K562 (cell line): ENCODE measurements around the gene KIZ. TPM values are rescaled to one million over a fixed set of nuclear protein-coding genes. Genes with fewer than 3 reads are reported as not detected.
A peak's percentile ranks its signal among the peaks of the same experiment; 100 is the strongest.

Experiments used
- ATAC-seq: fragments of 200-7000 bp; cut with Tn5 transposase; 3 replicates; pipeline ENCODE4 v1.9.1; 2020; ENCODE audit warnings: moderate library complexity
- BruUV-seq: library from RNA; stranded (reverse); fragments of 400-500 nt; replicated peaks from 2 replicates; lab custom pipeline; 2021; lab: Mats Ljungman, UMichigan
- CTCF ChIA-PET: fragments of 300-600 bp; formaldehyde crosslinking; extraction: SDS; loops from one replicate; lab custom pipeline; 2021; ENCODE audit warnings: low intra/inter-chr PET ratio; lab: Yijun Ruan, JAX
- POLR2A ChIA-PET: fragments of 300-600, 350-650 bp; sonication (Branson Sonifier 250); formaldehyde crosslinking; extraction: SDS; loops from one replicate; lab custom pipeline; 2021; ENCODE audit warnings: antibody characterized with exemption, inconsistent platforms; lab: Yijun Ruan, JAX
- DNase-seq, 4 experiments: peaks; one replicate each; pipeline versions ENCODE4 v3.0.0 to v3.0.0-alpha.2; 2011 to 2018; ENCODE audit warnings: low spot score in 3 of 4, mixed read lengths in 3 of 4; ENCODE audit errors: extremely low read depth in 1 of 4
- FAIRE-seq: peaks from 2 replicates; lab custom pipeline; 2011; peaks lifted over from hg19 to GRCh38; lab: Jason Lieb, UNC
- H2AFZ ChIP-seq: 2 replicates; pipeline ENCODE4 v1.6.0; 2011; ENCODE audit warnings: low read depth, low read length, control low read depth, inconsistent platforms
- H3K27ac ChIP-seq: fragments of 200-600 bp; 3 replicates; pipeline ENCODE4 v1.8.0; 2011; ENCODE audit warnings: low read depth, mild to moderate bottlenecking, control low read depth, inconsistent platforms, low read length, moderate library complexity, mixed read lengths; ENCODE audit errors: extremely low read depth
- H3K27me3 ChIP-seq, 2 experiments: fragments of 300-600 bp in 1 of 2; 2 replicates in 1 of 2; 3 replicates in 1 of 2; pipeline versions ENCODE4 v1.6.0 to v1.8.0; 2011; ENCODE audit warnings: inconsistent platforms in 2 of 2, low read length in 2 of 2, mild to moderate bottlenecking in 1 of 2, mixed read lengths in 1 of 2, moderate library complexity in 1 of 2; ENCODE audit not compliant: control insufficient read depth in 2 of 2, insufficient read depth in 2 of 2
- H3K36me3 ChIP-seq: fragments of 300-600 bp; 3 replicates; pipeline ENCODE4 v1.8.0; 2011; ENCODE audit warnings: mild to moderate bottlenecking, low read length, inconsistent platforms; ENCODE audit not compliant: control insufficient read depth, insufficient read depth
- H3K4me1 ChIP-seq, 2 experiments: fragments of 200-600 bp in 1 of 2; replicated peaks in 1 of 2; 2 replicates in 1 of 2; 3 replicates in 1 of 2; pipeline versions ENCODE4 v1.5.1 to v1.8.0; 2011; ENCODE audit warnings: inconsistent platforms in 2 of 2, low read length in 2 of 2, mild to moderate bottlenecking in 1 of 2, mixed read lengths in 1 of 2, moderate library complexity in 1 of 2; ENCODE audit not compliant: control insufficient read depth in 2 of 2, insufficient read depth in 2 of 2
- H3K4me2 ChIP-seq: 2 replicates; pipeline ENCODE4 v1.6.1; 2011; ENCODE audit warnings: low read length, control low read depth, inconsistent platforms, mixed read lengths; ENCODE audit not compliant: insufficient read depth
- H3K4me3 ChIP-seq: fragments of 200-600 bp; sonication (generic), shearing (Covaris generic); 2 replicates; pipeline ENCODE4 v1.5.1; 2016; ENCODE audit warnings: control low read depth, inconsistent platforms
- H3K79me2 ChIP-seq: fragments of 200-600 bp; 3 replicates; pipeline ENCODE4 v1.8.0; 2011; ENCODE audit warnings: low read length, inconsistent platforms; ENCODE audit not compliant: control insufficient read depth, insufficient read depth
- H3K9ac ChIP-seq, 2 experiments: 2 replicates each; pipeline versions ENCODE4 v1.6.0 to v1.6.1; 2011; ENCODE audit warnings: low read depth in 2 of 2, low read length in 2 of 2, control low read depth in 1 of 2, inconsistent platforms in 1 of 2, mild to moderate bottlenecking in 1 of 2, mixed read lengths in 1 of 2; ENCODE audit not compliant: insufficient read depth in 1 of 2
- H3K9me1 ChIP-seq: one replicate; pipeline ENCODE4 v1.6.0; 2011; ENCODE audit warnings: inconsistent platforms, mild to moderate bottlenecking, low read length, moderate library complexity; ENCODE audit not compliant: control insufficient read depth, insufficient read depth
- H3K9me3 ChIP-seq: replicated peaks from 2 replicates; pipeline ENCODE4 v1.5.1; 2011; ENCODE audit warnings: low read depth, low read length, inconsistent platforms; ENCODE audit not compliant: control insufficient read depth, insufficient read depth
- H4K20me1 ChIP-seq: replicated peaks from 2 replicates; pipeline ENCODE4 v1.6.1; 2011; ENCODE audit warnings: low read length, inconsistent platforms, mixed read lengths; ENCODE audit not compliant: control insufficient read depth, insufficient read depth
- ATF7 ChIP-seq: fragments of 450-650 bp; IDR thresholded peaks from 2 replicates; pipeline ENCODE4 v1.7.1; 2014; ENCODE audit warnings: mild to moderate bottlenecking, moderate library complexity
- CBFA2T3 ChIP-seq: fragments of 450-650 bp; IDR thresholded peaks from 2 replicates; pipeline ENCODE4 v1.6.1; 2017
- EGR1 ChIP-seq: fragments of 450-650 bp; conservative IDR thresholded peaks from 2 replicates; pipeline ENCODE4 v1.6.1; 2017; ENCODE audit warnings: mild to moderate bottlenecking
- GATAD2A ChIP-seq: fragments of 450-650 bp; IDR thresholded peaks from 2 replicates; pipeline ENCODE4 v1.6.1; 2017
- HDAC3 ChIP-seq: fragments of 450-650 bp; IDR thresholded peaks from 2 replicates; pipeline ENCODE4 v1.6.1; 2018; ENCODE audit warnings: borderline replicate concordance, mild to moderate bottlenecking, moderate library complexity; ENCODE audit not compliant: partially characterized antibody
- MXI1 ChIP-seq: IDR thresholded peaks from 2 replicates; pipeline ENCODE4 v1.6.1; 2011; ENCODE audit warnings: low read depth, mild to moderate bottlenecking, improper control_type of control experiment, low read length
- NR4A1 ChIP-seq, 2 experiments: fragments of 250-450 bp in 1 of 2; fragments of 450-650 bp in 1 of 2; sonication (Bioruptor Pico) in 1 of 2; IDR thresholded peaks; 2 replicates each; pipeline versions ENCODE4 v1.4.0 to v1.6.1; 2016 to 2020; ENCODE audit warnings: mild to moderate bottlenecking in 2 of 2, missing compliant biosample characterization in 1 of 2, missing genetic modification characterization in 1 of 2, moderate library complexity in 1 of 2
- RFX5 ChIP-seq: IDR thresholded peaks from 2 replicates; pipeline ENCODE4 v1.6.1; 2011; ENCODE audit warnings: low read depth, mild to moderate bottlenecking, improper control_type of control experiment, low read length
- SREBF2 ChIP-seq: sonication (generic); formaldehyde crosslinking; IDR thresholded peaks from 2 replicates; pipeline ENCODE4 v1.4.0; 2020; ENCODE audit warnings: mild to moderate bottlenecking, missing genetic modification reagents
- USF1 ChIP-seq: sonication (generic); formaldehyde crosslinking; IDR thresholded peaks from 2 replicates; pipeline ENCODE4 v1.9.0; 2022; ENCODE audit warnings: mild to moderate bottlenecking, missing genetic modification reagents
- ZNF282 ChIP-seq: sonication (generic); formaldehyde crosslinking; IDR thresholded peaks from 2 replicates; pipeline ENCODE4 v1.8.1; 2023; ENCODE audit warnings: missing genetic modification reagents
- WGBS: fragments of 100-300 bp; shearing (Covaris generic); methylation state at CpG from one replicate; pipeline ENCODE4 v1.1.6; 2016; ENCODE audit warnings: low coverage, mixed read lengths; ENCODE audit not compliant: insufficient coverage; ENCODE audit errors: missing lambda C conversion rate; 5-methylcytosine and 5-hydroxymethylcytosine counted together
- in situ Hi-C: fragments of 300-500 bp; cut with MboI; formaldehyde crosslinking; loops from 4 replicates; pipeline ENCODE4 v1.15.0; 2018; ENCODE audit warnings: inconsistent platforms, mixed read lengths
- intact Hi-C: fragments of 100-400 bp; cut with micrococcal nuclease; formaldehyde crosslinking; loops from 2 replicates; pipeline ENCODE4 v1.14.2; 2022
- polyA plus RNA-seq, 8 experiments: library from polyadenylated mRNA; depleted of rRNA in 4 of 8; stranded (reverse) in 5 of 8; unstranded in 3 of 8; fragments of >200 nt; fragmentation: Nextera tagmentation in 2 of 8; fragmentation: Illumina TruSeq in 1 of 8; extraction: Ambion mirVana in 2 of 8; extraction: Trizol in 1 of 8; gene quantifications; 2 replicates each; pipeline versions ENCODE4 v1.2.1 to v1.2.3, GENCODE V29; 2011 to 2014; ENCODE audit warnings: inconsistent platforms in 1 of 8, missing spikeins in 1 of 8
- total RNA-seq, 7 experiments: library from RNA; depleted of rRNA in 6 of 7; stranded (reverse); fragments of >200 nt in 6 of 7; fragmentation: Illumina TruSeq in 2 of 7; extraction: Trizol in 2 of 7; gene quantifications; 2 replicates each; pipeline versions ENCODE4 v1.2.1 to v1.2.3, GENCODE V29; 2011 to 2021; ENCODE audit warnings: low replicate concordance in 1 of 7

The KIZ gene
- total and polyA plus RNA-seq, 9 of the 15 experiments (the other 6 are each of a cell fraction or from before 2014, with no cell fraction given): 4.9 to 21.1 (median 13.5) TPM

DNA sequence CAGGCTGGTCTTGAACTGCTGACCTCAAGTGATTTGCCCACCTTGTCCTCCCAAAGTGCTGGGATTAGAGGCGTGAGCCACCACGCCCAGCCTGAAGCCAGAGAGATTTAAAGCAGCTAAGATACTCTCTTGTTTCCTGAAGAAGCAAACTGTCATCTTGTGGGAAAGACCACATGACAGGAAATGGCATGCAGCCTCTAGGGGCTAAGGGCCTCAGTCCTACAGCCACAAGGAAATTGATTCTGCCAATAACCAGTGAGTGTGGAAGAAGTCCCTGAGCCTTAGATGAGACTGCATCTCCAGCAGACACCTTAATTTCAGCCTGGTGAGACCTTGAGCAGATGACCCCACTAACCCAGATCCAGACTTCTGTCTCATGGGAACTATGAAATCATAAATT, 40.9 kb downstream of the KIZ start:
- CTCF ChIA-PET: no interaction called here
- in situ Hi-C loops (no loop called here), intact Hi-C loops (no loop called here)
- no TSS peak for BruUV-seq
- Histone ChIP-seq H2AFZ (no peak overlapping the region), H4K20me1 (no peaks in the 10 kb centered on the region), H3K4me3 (no peak overlapping the region), H3K27me3 (no peaks in the 10 kb centered on the region), H3K4me2 (no peak overlapping the region), H3K79me2 (no peaks in the 10 kb centered on the region), H3K9me1 (no peaks in the 10 kb centered on the region), H3K36me3 (peaks cover 9% of the 10 kb centered on the region; the same call in 2 of the 3 replicates), H3K4me1 (no peaks in the 10 kb centered on the region), H3K27ac (no peak overlapping the region), H3K9me3 (no peaks in the 10 kb centered on the region), H3K9ac (no peak overlapping the region)
- FAIRE-seq (no peak), ATAC-seq (no peak), DNase-seq (peak in 1 of 4 experiments; percentile 3)
- WGBS: 14% methylated on average over 2 of the region's 2 CpGs
- POLR2A ChIA-PET: no interaction called here
- 0 out of 2 replicates have a peak, but pooled peaks have one; percentile 10 for TF ChIP-seq CBFA2T3
- no peak for TF ChIP-seq ZNF282 (CRISPR knock-in tag)
- TF ChIP-seq USF1 (CRISPR knock-in tag): peak; percentile 13; the same call in 1 of the 2 replicates

GRCh38 chr20:21167261-21167660, 41.4 kb downstream of the KIZ start:
- no peak for DNase-seq
- H3K9me3 ChIP-seq: no peaks in the 10 kb centered on the region
- FAIRE-seq: no peak
- WGBS: no CpG with 5 or more reads among the region's 5 CpGs
- BruUV-seq: no TSS peak
- no peaks in the 10 kb centered on the region for H4K20me1 ChIP-seq
- no peaks in the 10 kb centered on the region for H3K79me2 ChIP-seq
- no peak overlapping the region for H2AFZ ChIP-seq
- H3K4me1 ChIP-seq: no peaks in the 10 kb centered on the region
- H3K27ac ChIP-seq: no peak overlapping the region
- CTCF ChIA-PET: no interaction called here
- in situ Hi-C loops (no loop called here), intact Hi-C loops (no loop called here)
- no peak overlapping the region for H3K4me2 ChIP-seq
- H3K9ac ChIP-seq: no peak overlapping the region
- ATAC-seq: no peak
- POLR2A ChIA-PET: no interaction called here
- peaks cover 6% of the 10 kb centered on the region; the same call in 1 of the 3 replicates for H3K36me3 ChIP-seq
- H3K9me1 ChIP-seq: no peaks in the 10 kb centered on the region
- no peaks in the 10 kb centered on the region for H3K27me3 ChIP-seq
- H3K4me3 ChIP-seq: no peak overlapping the region
- TF ChIP-seq SREBF2 (CRISPR knock-in tag): no peak
- TF ChIP-seq MXI1: no peak
- TF ChIP-seq RFX5: no peak
- no peak for TF ChIP-seq GATAD2A
- no peak for TF ChIP-seq NR4A1 (CRISPR knock-in tag; IDR thresholded peaks at IDR 0.05)
- TF ChIP-seq NR4A1 (tag; IDR thresholded peaks at IDR 0.05): no peak
- TF ChIP-seq EGR1: no peak
- TF ChIP-seq HDAC3: no peak
- TF ChIP-seq ATF7: no peak
